ENCODE results near the gene USP24.

DNA sequence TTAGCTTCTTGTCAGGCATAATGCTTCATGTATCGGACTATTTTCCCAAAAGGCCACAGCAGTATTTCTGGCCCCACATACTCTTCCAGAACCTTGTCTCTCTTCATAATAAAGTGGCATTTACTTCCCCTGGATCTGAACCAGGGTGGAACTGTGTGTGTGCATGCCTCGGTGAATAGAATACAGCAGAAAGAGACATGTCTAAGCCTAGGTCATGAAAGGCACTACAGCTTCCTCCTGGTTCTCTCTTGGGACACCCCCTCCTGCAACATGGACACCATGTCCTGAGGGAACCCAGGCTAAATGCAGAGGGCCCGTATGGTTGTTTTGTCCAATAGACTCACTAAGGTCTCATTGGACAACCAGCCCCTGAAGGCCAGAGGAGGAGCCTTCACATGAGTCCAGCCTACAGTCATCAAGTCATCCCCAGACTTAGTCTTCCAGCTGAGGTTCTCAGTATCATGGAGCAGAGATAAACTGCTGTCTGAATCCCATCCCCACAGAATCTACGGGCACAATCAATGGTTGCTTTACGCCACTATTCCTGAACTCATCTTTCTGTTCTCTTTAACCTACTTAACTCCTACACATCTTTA lies 35.0 kb downstream of the USP24 start:
- TF ChIP-seq CTCF (IDR thresholded peaks at IDR 0.05) (no peak), OVOL2 (CRISPR knock-in tag; IDR thresholded peaks at IDR 0.05; ENCODE audit: borderline replicate concordance) (no peak), MLX (CRISPR knock-in tag; IDR thresholded peaks at IDR 0.05) (no peak), ELF4 (CRISPR knock-in tag; IDR thresholded peaks at IDR 0.05; ENCODE audit: low read depth) (no peak), ZNF219 (CRISPR knock-in tag; IDR thresholded peaks at IDR 0.05; ENCODE audit: borderline replicate concordance) (no peak), FOXP1 (CRISPR knock-in tag; IDR thresholded peaks at IDR 0.05; ENCODE audit: borderline replicate concordance) (no peak)
- TF ChIP-seq, protein P1, sequence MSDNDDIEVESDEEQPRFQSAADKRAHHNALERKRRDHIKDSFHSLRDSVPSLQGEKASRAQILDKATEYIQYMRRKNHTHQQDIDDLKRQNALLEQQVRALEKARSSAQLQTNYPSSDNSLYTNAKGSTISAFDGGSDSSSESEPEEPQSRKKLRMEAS (CRISPR knock-in tag; IDR thresholded peaks at IDR 0.05) = no peak
- TF ChIP-seq, protein P2, sequence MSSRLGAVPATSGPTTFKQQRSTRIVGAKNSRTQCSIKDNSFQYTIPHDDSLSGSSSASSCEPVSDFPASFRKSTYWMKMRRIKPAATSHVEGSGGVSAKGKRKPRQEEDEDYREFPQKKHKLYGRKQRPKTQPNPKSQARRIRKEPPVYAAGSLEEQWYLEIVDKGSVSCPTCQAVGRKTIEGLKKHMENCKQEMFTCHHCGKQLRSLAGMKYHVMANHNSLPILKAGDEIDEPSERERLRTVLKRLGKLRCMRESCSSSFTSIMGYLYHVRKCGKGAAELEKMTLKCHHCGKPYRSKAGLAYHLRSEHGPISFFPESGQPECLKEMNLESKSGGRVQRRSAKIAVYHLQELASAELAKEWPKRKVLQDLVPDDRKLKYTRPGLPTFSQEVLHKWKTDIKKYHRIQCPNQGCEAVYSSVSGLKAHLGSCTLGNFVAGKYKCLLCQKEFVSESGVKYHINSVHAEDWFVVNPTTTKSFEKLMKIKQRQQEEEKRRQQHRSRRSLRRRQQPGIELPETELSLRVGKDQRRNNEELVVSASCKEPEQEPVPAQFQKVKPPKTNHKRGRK (CRISPR knock-in tag; IDR thresholded peaks at IDR 0.05; ENCODE audit: borderline replicate concordance) = no peak
